Measurements from ENCODE around the gene MED13L.
"Not testable (repeated sequence)": the region's sequence is repeated elsewhere in the genome, so short reads cannot be mapped to it uniquely, and the experiment has no call there.

MED13L gene

DNA sequence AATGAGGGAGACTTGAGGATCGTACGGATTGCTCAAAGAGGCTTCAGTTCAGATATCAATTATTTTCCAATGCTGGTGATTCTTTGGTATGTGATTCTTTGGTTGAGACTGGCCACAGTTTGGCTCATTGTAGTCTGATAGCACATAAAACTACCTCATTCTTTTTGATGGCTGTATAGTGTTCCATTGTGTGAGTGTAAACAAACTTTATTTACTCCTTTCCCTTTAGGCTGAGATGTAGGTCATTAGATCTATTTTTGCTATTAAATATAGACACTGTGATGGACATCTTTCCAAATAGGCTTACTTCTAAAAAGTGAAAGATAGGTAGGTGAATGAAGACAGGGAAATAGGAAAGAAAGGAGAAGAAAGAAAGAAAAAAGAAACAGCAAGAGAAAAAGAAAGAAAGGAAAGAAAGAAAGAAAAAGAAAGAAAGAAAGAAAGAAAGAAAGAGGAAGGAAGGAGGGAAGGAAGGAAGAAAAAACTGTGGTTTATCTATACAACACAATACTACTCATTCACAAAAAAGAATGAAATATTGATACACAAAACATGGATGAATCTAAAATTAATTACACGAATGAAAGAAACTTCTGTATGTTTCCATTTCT is 19.8 kb upstream of the MED13L start:
- DNase-seq (ENCODE audit: low spot score in 2 of 2) = no peak
- H3K4me3 ChIP-seq = no peak overlapping the region
- H3K36me3 ChIP-seq (replicated peaks) = no peaks in the 10 kb centered on the region
- no peaks in the 10 kb centered on the region for H3K9me3 ChIP-seq
- in situ Hi-C loops (cut with MboI; ENCODE audit: low sequenced_read_pairs) = no loop called here
- peaks cover 12% of the 10 kb centered on the region for H3K4me1 ChIP-seq
- no peaks in the 10 kb centered on the region for H3K27me3 ChIP-seq (ENCODE audit: low read depth)

DNA sequence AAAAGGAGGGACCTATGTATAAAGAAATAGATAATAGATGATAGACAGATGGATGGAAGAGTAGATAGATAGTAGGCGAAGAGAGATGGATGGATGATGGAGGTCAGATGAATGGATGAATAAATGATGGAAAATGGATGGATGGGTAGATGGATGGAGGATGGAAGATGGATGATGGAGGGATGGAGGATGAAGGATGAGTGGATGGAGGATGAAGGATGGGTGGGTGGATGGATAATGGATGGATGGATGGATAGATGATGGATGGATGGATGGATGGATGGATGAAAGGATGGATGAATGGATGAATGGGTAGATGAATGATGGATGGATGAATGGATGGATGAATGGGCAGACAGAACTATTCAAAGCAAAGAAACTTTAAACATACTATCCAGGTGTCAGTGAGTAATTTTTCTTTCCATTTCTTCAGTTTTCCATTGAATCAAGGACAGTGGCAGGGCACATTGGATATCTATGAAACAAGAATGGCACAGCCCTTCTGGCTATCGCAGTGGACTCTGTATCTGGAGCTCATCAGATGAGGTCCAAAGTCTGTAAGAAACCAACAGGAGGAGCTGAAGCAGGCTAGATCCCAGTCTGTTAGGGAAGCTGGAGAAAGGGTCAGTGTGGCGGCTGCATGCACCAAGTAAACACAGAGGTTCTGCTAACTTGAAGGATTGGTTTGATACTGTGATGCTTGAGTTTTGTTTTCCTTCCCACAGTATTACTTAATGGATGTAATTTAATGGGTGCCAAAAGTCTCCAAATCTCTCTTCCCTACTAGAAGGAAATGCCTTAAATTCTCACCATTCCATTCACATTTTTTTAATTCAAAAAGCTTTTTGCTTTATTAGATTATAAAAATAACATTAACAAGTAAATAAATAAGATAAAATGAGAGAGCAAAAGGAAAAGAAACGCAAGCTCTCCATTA is 18.1 kb upstream of the MED13L start:
- DNase-seq (ENCODE audit: low spot score in 2 of 2) = no peak

DNA sequence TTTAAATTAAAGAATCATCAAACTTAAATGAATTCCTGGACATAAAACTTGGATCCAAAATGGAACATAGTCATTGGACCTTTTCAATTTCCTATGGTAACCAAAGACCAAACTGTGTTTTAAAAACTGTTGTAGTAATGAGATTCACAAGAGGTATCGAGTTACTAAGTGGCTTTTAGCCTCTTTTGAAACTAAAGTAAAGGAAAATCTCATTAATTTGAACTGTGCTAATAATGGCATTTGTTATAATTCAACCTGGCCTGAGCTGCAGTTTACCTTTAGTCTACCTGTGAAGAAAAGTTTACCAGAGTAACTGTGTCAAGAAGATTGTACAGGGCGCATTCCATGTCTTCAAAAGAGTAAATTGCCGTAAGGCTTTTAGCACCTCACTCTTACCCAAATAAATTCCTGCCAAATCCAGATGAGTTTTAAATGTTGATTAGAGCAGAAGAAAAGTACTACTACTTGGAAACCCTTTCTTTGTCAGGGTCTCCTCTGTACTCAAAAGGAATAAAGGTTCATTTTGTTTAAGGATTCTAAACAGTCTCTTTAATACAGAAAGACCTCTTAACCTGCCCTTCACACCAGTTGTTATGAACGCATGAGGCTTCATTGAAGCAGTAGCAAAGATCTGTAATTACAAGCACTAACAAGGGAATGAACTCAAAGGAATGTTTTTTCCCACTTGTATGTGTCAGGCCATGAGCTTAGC is 17.1 kb upstream of the MED13L start:
- no peaks in the 10 kb centered on the region for H3K9me3 ChIP-seq
- in situ Hi-C loops (cut with MboI; ENCODE audit: low sequenced_read_pairs) = no loop called here

More for the DNA sequence above, 18.1 kb upstream of the MED13L start:
- peaks cover 12% of the 10 kb centered on the region for H3K4me1 ChIP-seq
- H3K27me3 ChIP-seq (ENCODE audit: low read depth) = no peaks in the 10 kb centered on the region
- no peaks in the 10 kb centered on the region for H3K9me3 ChIP-seq
- H3K4me3 ChIP-seq = no peak overlapping the region
- no peaks in the 10 kb centered on the region for H3K36me3 ChIP-seq (replicated peaks)
- in situ Hi-C loops (cut with MboI; ENCODE audit: low sequenced_read_pairs) = no loop called here

DNA sequence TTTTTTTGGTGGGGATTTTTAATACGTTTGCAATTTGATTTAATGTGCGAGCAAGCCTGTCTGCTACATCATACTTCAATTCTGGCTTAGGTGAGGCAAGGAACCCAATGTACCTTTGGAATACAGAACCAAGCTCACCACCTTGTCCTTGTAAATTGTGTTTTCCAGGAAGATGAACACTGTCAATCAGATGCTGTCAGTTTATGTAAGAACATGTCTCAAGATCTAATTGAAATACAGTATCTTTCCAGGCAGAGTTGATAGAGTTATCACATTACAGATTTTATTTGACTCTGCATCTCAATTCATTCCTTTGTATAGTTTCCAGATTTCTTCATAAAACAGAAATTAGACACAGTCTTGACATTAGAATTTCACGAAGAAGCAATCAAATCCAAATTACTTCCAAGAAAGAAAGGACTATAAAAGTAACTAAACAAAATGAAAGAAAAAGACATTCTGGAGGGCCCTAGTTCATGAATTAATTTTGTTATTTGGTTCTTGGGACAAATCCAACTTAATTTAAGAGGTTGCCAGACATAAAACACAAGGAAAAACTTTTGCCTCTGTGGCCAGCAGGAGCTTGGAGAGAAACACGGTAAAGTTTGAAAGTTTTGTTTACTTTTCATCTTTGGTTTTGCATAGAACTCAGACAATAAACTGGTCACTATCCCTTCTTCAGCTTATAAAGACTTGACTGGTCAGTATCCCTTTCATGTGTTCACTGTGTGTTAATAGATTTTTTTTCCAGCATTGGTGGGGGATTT is 16.4 kb upstream of the MED13L start:
- in situ Hi-C loops (cut with MboI; ENCODE audit: low sequenced_read_pairs) = no loop called here
- no peaks in the 10 kb centered on the region for H3K27me3 ChIP-seq (ENCODE audit: low read depth)
- H3K36me3 ChIP-seq (replicated peaks) = no peaks in the 10 kb centered on the region
- peaks cover 12% of the 10 kb centered on the region for H3K4me1 ChIP-seq
- H3K4me3 ChIP-seq = no peak overlapping the region
- H3K9me3 ChIP-seq = no peaks in the 10 kb centered on the region
- no peak for DNase-seq (ENCODE audit: low spot score in 2 of 2)

More for the DNA sequence above, 17.1 kb upstream of the MED13L start:
- Histone ChIP-seq H3K4me3 (no peak overlapping the region), H3K4me1 (peaks cover 12% of the 10 kb centered on the region), H3K27me3 (ENCODE audit: low read depth) (no peaks in the 10 kb centered on the region), H3K36me3 (replicated peaks) (no peaks in the 10 kb centered on the region)
- DNase-seq (ENCODE audit: low spot score in 2 of 2) = no peak

DNA sequence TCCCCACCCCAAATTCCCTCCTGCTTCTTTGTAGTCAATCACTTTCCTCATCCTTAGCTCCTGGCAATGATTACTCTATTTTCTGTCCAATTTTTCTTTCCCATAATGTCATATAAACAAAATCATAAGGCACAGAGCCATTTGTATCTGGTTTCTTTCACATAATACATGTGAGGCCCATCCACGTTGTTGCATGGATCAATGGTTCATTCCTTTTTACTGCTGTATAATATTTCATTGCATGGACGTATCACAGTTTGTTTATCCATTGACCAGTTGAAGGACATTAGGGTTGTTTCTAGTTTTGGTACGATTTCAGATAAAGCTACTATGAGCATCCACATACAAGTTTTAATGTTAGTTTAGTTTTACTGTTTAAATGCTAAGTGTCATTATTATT is 13.7 kb upstream of the MED13L start:
- Histone ChIP-seq H3K4me3 (no peak overlapping the region), H3K9me3 (no peaks in the 10 kb centered on the region), H3K27me3 (ENCODE audit: low read depth) (no peaks in the 10 kb centered on the region), H3K36me3 (replicated peaks) (no peaks in the 10 kb centered on the region), H3K4me1 (peaks cover 20% of the 10 kb centered on the region)
- no peak for DNase-seq (ENCODE audit: low spot score in 2 of 2)
- in situ Hi-C loops (cut with MboI; ENCODE audit: low sequenced_read_pairs) = no loop called here

DNA sequence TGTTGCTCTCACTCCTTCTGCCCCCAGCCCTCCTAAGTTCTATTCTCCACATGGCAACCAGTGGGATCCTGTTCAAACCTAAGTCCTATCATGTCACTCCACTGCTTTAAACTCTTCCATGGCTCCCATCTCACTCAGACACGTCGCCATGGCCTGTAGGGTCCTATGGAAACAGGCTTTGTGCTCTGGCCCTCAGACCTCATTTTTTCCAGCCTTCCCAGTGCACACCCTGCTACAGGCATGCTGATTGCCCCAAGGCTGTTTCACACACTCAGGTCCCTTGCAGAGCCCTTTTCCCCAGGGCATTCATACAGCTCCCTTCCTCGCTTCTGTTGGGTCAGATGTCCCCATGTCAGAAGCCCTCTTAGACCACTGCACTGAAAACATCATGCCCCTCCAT is 11.2 kb upstream of the MED13L start:
- Histone ChIP-seq H3K27me3 (ENCODE audit: low read depth) (no peaks in the 10 kb centered on the region), H3K36me3 (replicated peaks) (no peaks in the 10 kb centered on the region), H3K9me3 (no peaks in the 10 kb centered on the region), H3K4me3 (no peak overlapping the region), H3K4me1 (peaks cover 10% of the 10 kb centered on the region; the same call in 1 of the 2 replicates)
- in situ Hi-C loops (cut with MboI; ENCODE audit: low sequenced_read_pairs) = no loop called here
- no peak for DNase-seq (ENCODE audit: low spot score in 2 of 2)

GRCh38 chr12:116287842-116288301 is 10.4 kb upstream of the MED13L start:
- Histone ChIP-seq H3K4me1 (peaks cover 10% of the 10 kb centered on the region; the same call in 1 of the 2 replicates), H3K36me3 (replicated peaks) (no peaks in the 10 kb centered on the region), H3K4me3 (no peak overlapping the region), H3K27me3 (ENCODE audit: low read depth) (no peaks in the 10 kb centered on the region), H3K9me3 (no peaks in the 10 kb centered on the region)
- DNase-seq (ENCODE audit: low spot score in 2 of 2) = no peak
- in situ Hi-C loops (cut with MboI; ENCODE audit: low sequenced_read_pairs) = no loop called here

DNA sequence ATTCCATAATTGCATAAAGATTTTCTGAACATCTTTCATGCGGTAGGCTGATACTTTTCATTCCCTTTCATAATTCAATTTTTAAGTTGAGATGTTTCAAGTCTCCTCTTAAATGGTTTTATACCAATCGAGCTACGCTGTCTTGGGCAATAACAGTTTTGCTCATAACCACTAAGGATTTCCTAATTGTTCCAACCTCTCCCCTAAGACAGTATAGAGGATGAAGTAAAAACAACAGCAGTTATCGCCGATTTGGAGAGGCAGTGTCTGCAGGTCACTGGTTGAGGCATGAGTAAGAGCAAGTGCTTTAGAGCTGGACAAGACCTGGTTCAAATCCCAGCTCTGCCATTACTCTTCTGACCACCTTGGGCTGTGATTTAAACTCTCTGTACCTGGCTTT is 6.9 kb upstream of the MED13L start:
- in situ Hi-C loops (cut with MboI; ENCODE audit: low sequenced_read_pairs) = no loop called here
- no peaks in the 10 kb centered on the region for H3K36me3 ChIP-seq (replicated peaks)
- H3K4me3 ChIP-seq = no peak overlapping the region
- H3K27me3 ChIP-seq (ENCODE audit: low read depth) = no peaks in the 10 kb centered on the region
- H3K4me1 ChIP-seq = peaks cover 20% of the 10 kb centered on the region
- DNase-seq (ENCODE audit: low spot score in 2 of 2) = no peak
- no peaks in the 10 kb centered on the region for H3K9me3 ChIP-seq

- DNase-seq (ENCODE audit: low spot score in 2 of 2); H3K36me3 ChIP-seq (replicated peaks); H3K9me3 ChIP-seq; in situ Hi-C loops (cut with MboI; ENCODE audit: low sequenced_read_pairs); H3K27me3 ChIP-seq (ENCODE audit: low read depth); H3K4me3 ChIP-seq: not testable (repeated sequence)
- H3K4me1 ChIP-seq = peaks cover 23% of the 10 kb centered on the region
Observed at GRCh38 chr12:116283881-116284280, 6.4 kb upstream of the MED13L start.

- Histone ChIP-seq H3K36me3 (replicated peaks) (no peaks in the 10 kb centered on the region), H3K4me3 (no peak overlapping the region), H3K27me3 (ENCODE audit: low read depth) (no peaks in the 10 kb centered on the region), H3K9me3 (no peaks in the 10 kb centered on the region), H3K4me1 (peaks cover 26% of the 10 kb centered on the region)
- no peak for DNase-seq (ENCODE audit: low spot score in 2 of 2)
- in situ Hi-C loops (cut with MboI; ENCODE audit: low sequenced_read_pairs) = no loop called here
Observed at GRCh38 chr12:116282371-116283286, 5.1 kb upstream of the MED13L start.

DNA sequence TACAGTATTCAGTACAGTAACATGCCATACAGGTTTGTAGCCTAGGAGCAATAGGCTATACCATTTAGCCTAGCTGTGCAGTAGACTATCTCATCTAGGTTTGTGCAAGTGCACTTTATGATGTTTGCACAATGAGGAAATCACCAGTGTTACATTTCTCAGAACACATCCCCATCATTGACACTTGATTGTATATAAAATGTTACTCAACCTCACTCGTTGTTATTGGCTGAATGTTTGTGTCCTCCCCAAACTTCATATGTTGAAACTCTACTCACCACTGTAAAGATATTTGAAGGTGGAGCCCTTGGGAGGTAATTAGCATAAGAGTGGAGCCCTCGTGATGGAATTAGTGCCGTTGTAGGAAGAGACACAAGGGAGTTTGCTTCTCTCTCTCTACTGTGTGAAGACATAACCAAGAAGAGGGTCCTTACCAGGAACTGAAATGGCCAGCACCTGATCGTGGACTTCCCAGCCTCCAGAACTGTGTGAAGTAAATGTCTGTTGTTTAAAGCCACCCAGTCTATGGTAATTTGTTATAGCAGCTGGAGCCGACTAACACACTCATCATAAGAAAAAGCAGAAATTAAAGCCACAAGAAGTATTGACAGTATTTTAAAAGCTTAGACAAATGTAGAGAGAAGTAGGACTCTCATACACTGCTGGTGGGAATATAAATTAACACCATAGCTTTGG is 3.2 kb upstream of the MED13L start:
- Histone ChIP-seq H3K9me3 (no peaks in the 10 kb centered on the region), H3K27me3 (ENCODE audit: low read depth) (no peaks in the 10 kb centered on the region), H3K36me3 (replicated peaks) (no peaks in the 10 kb centered on the region), H3K4me1 (peaks cover 22% of the 10 kb centered on the region), H3K4me3 (no peak overlapping the region)
- DNase-seq (ENCODE audit: low spot score in 2 of 2) = no peak
- in situ Hi-C loops (cut with MboI; ENCODE audit: low sequenced_read_pairs) = no loop called here

GRCh38 chr12:116278667-116279066 is 1.2 kb upstream of the MED13L start:
- Histone ChIP-seq H3K4me3 (peak overlapping the region; percentile 27; the same call in 1 of the 2 replicates), H3K4me1 (peaks cover 32% of the 10 kb centered on the region), H3K27me3 (ENCODE audit: low read depth) (no peaks in the 10 kb centered on the region), H3K9me3 (no peaks in the 10 kb centered on the region), H3K36me3 (replicated peaks) (no peaks in the 10 kb centered on the region)
- peak in 1 of 2 experiments; percentile 41 for DNase-seq (ENCODE audit: low spot score in 2 of 2)
- in situ Hi-C loops (cut with MboI; ENCODE audit: low sequenced_read_pairs) = no loop called here
